BE2C (cell line): ENCODE measurements around the gene TCOF1.

ENCODE experiments used
- DNase-seq: peaks from one replicate; pipeline ENCODE4 v3.0.0-alpha.2; 2020
- H3K27me3 ChIP-seq: fragments of 250-450 bp; sonication (Bioruptor Pico); 2 replicates; pipeline ENCODE4 v1.5.1; 2020; ENCODE audit warnings: mild to moderate bottlenecking
- H3K36me3 ChIP-seq: fragments of 250-450 bp; sonication (Bioruptor Pico); 2 replicates; pipeline ENCODE4 v1.5.1; 2020; ENCODE audit warnings: mild to moderate bottlenecking
- H3K4me1 ChIP-seq: fragments of 250-450 bp; sonication (Bioruptor Pico); 2 replicates; pipeline ENCODE4 v1.5.1; 2020
- H3K4me3 ChIP-seq: 2 replicates; pipeline ENCODE4 v1.5.1; 2011; ENCODE audit warnings: low read depth, low read length
- H3K9me3 ChIP-seq: fragments of 250-450 bp; sonication (Bioruptor Pico); 2 replicates; pipeline ENCODE4 v1.5.1; 2020
- CTCF ChIP-seq: IDR thresholded peaks from 2 replicates; pipeline ENCODE4 v1.5.1; 2012; ENCODE audit warnings: mild to moderate bottlenecking, low read depth, low read length

The TCOF1 gene

GRCh38 chr5:150386024-150386855 lies 28.7 kb downstream of the TCOF1 start:
- H3K27me3 ChIP-seq: no peaks in the 10 kb centered on the region
- TF ChIP-seq CTCF: no peak
- DNase-seq: no peak
- H3K4me3 ChIP-seq: no peak overlapping the region
- no peaks in the 10 kb centered on the region for H3K4me1 ChIP-seq
- peaks cover 79% of the 10 kb centered on the region for H3K36me3 ChIP-seq
- no peaks in the 10 kb centered on the region for H3K9me3 ChIP-seq

GRCh38 chr5:150389531-150390266 lies 32.2 kb downstream of the TCOF1 start:
- Histone ChIP-seq H3K4me3 (no peak overlapping the region), H3K36me3 (peaks cover 77% of the 10 kb centered on the region), H3K27me3 (no peaks in the 10 kb centered on the region), H3K4me1 (no peaks in the 10 kb centered on the region), H3K9me3 (no peaks in the 10 kb centered on the region)
- TF ChIP-seq CTCF: no peak
- no peak for DNase-seq

- Histone ChIP-seq H3K27me3 (no peaks in the 10 kb centered on the region), H3K9me3 (no peaks in the 10 kb centered on the region), H3K36me3 (peaks cover 73% of the 10 kb centered on the region), H3K4me1 (no peaks in the 10 kb centered on the region), H3K4me3 (no peak overlapping the region)
- no peak for DNase-seq
- TF ChIP-seq CTCF: no peak
Observed at GRCh38 chr5:150391064-150391834, 33.8 kb downstream of the TCOF1 start.

GRCh38 chr5:150391986-150392385 lies 34.5 kb downstream of the TCOF1 start:
- TF ChIP-seq CTCF: no peak
- DNase-seq: no peak
- Histone ChIP-seq H3K4me1 (no peaks in the 10 kb centered on the region), H3K27me3 (no peaks in the 10 kb centered on the region), H3K4me3 (no peak overlapping the region), H3K36me3 (peaks cover 76% of the 10 kb centered on the region), H3K9me3 (no peaks in the 10 kb centered on the region)

GRCh38 chr5:150392680-150393079 lies 35.2 kb downstream of the TCOF1 start:
- H3K4me3 ChIP-seq: no peak overlapping the region
- no peaks in the 10 kb centered on the region for H3K27me3 ChIP-seq
- no peak for DNase-seq
- H3K9me3 ChIP-seq: no peaks in the 10 kb centered on the region
- no peak for TF ChIP-seq CTCF
- no peaks in the 10 kb centered on the region for H3K4me1 ChIP-seq
- peaks cover 83% of the 10 kb centered on the region for H3K36me3 ChIP-seq
